Measurements from ENCODE around the gene DEFB119.

- TF ChIP-seq, protein P1, sequence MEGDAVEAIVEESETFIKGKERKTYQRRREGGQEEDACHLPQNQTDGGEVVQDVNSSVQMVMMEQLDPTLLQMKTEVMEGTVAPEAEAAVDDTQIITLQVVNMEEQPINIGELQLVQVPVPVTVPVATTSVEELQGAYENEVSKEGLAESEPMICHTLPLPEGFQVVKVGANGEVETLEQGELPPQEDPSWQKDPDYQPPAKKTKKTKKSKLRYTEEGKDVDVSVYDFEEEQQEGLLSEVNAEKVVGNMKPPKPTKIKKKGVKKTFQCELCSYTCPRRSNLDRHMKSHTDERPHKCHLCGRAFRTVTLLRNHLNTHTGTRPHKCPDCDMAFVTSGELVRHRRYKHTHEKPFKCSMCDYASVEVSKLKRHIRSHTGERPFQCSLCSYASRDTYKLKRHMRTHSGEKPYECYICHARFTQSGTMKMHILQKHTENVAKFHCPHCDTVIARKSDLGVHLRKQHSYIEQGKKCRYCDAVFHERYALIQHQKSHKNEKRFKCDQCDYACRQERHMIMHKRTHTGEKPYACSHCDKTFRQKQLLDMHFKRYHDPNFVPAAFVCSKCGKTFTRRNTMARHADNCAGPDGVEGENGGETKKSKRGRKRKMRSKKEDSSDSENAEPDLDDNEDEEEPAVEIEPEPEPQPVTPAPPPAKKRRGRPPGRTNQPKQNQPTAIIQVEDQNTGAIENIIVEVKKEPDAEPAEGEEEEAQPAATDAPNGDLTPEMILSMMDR (IDR thresholded peaks at IDR 0.05), result no peak
- TF ChIP-seq POLR2A (IDR thresholded peaks at IDR 0.05), result no peak
Observed at GRCh38 chr20:31330893-31331292, 59.5 kb downstream of the DEFB119 start.

Data from tibial nerve (tissue), 3 donors.